Right lobe of liver (tissue), 6 donors: ENCODE data around the gene HOXB7. TPM values are rescaled to one million over a fixed set of nuclear protein-coding genes. Genes with fewer than 3 reads are reported as not detected.

Source experiments
- ATAC-seq, 4 donors: fragments of 200-7000 bp; cut with Tn5 transposase; one replicate each; pipeline ENCODE4 v1.9.1; 2020; ENCODE audit warnings: mild to moderate bottlenecking in 4 of 4, moderate library complexity in 4 of 4
- DNase-seq, 3 donors: peaks; one replicate each; pipeline ENCODE4 v3.0.0-alpha.2; 2020
- H3K27ac ChIP-seq, 3 donors: fragments of 200-600 bp; one replicate each; pipeline ENCODE4 v1.8.0; 2022
- H3K27me3 ChIP-seq, 2 donors: fragments of 200-600 bp; one replicate each; pipeline ENCODE4 v1.8.0; 2022
- H3K36me3 ChIP-seq, 4 donors: fragments of 200-600 bp; sonication (generic) in 1 of 4; one replicate each; pipeline versions ENCODE4 v1.5.1 to v1.8.0; 2017 to 2022; ENCODE audit warnings: control low read depth in 1 of 4
- H3K4me1 ChIP-seq, 4 donors: fragments of 200-600 bp; sonication (generic) in 1 of 4; one replicate each; pipeline versions ENCODE4 v1.5.1 to v1.8.0; 2017 to 2022; ENCODE audit warnings: control low read depth in 1 of 4
- H3K4me3 ChIP-seq, 3 donors: fragments of 200-600 bp; one replicate each; pipeline ENCODE4 v1.8.0; 2022
- H3K9me3 ChIP-seq, 4 donors: fragments of 200-600 bp; sonication (generic) in 1 of 4; one replicate each; pipeline versions ENCODE4 v1.5.1 to v1.8.0; 2017 to 2022; ENCODE audit warnings: control low read depth in 1 of 4
- POLR2A ChIP-seq: fragments of 450-650 bp; IDR thresholded peaks from one replicate; pipeline ENCODE4 v1.6.1; 2017; ENCODE audit warnings: antibody characterized with exemption, mild to moderate bottlenecking
- WGBS: methylation state at CpG from one replicate; pipeline ENCODE4 v1.1.6; 2018; ENCODE audit warnings: low coverage, low lambda C conversion rate; ENCODE audit not compliant: insufficient coverage; ENCODE audit errors: missing lambda C conversion rate; 5-methylcytosine and 5-hydroxymethylcytosine counted together
- intact Hi-C, 2 donors: fragments of 100-400 bp; cut with DNase I; formaldehyde crosslinking; loops; one replicate each; pipeline versions ENCODE4 v1.11.2 to v1.14.1; 2022
- total RNA-seq, 6 experiments: library from RNA; depleted of rRNA in 2 of 6; stranded (reverse); fragments of >200 nt in 2 of 6; fragmentation: NEBNext Ultra II Directional in 3 of 6; extraction: Animal tissue kit (Norgen Biotek cat#: 25700) in 3 of 6; gene quantifications; one replicate each; pipeline versions ENCODE4 v1.1.0 to v1.2.4, GENCODE V29; 2016 to 2023
- TF ChIP-seq, protein P1 (sequence below), 4 donors: fragments of 200-600 bp in 3 of 4; fragments of 450-650 bp in 1 of 4; IDR thresholded peaks; one replicate each; pipeline versions ENCODE4 v1.5.1 to v1.8.0; 2016 to 2022; ENCODE audit warnings: antibody characterized with exemption in 4 of 4, mild to moderate bottlenecking in 2 of 4
- donor health status: DM: no; HTN: yes; CAD: no.
- donor health status: DM: no; HTN: no; CAD: no.
- donor health status: DM: no; HTN: no; CAD: no.
- donor health status: DM: no; HTN: yes; CAD: no.
- donor health status: DM: no; HTN: yes; CAD: no.

HOXB7 gene
- total RNA-seq, 6 experiments from 2014 or later: 0.16 to 0.79 (median 0.30) TPM; not detected in 2

DNA sequence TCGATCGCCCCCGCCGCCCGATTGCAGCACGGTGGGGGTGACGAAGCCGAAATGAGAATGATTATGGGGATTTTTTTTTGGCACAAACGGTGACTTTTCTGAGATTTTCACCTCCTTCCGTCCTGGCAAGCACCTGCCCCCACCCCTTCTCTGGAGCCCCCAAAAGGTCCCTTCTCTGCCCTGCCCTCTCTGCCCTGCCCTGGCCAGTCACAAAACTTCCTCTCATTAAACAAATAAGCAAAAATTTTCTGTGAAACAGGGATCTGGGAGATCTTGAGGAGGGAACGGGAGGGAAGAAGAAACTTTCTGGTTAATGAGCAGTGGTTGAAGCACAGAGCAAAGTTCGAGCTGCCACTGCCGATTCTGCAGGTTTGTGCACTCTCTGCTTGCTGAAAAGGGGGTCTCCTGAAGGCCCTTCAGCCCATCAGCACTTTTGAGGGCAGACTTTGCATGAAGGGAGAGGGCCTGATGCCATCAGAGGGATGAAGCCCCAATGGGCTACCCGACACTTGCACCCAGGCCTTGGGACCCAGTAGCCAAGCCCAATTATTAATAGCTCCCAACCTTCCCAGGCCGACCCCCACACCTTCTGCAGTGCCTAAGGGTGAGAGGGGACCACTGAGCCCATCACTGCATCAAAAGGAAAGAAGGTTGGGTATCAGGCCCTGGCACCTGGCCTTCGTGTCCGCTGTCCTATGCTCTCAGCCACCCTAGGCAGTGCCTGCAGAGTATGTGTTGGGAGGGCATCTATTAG is 5.3 kb upstream of the HOXB7 start:
- Histone ChIP-seq H3K27me3 (peaks cover 22 to 81% of the 10 kb centered on the region in 2 donors), H3K27ac (no peak overlapping the region), H3K4me1 (peaks cover 0 to 4% (median under 1%) of the 10 kb centered on the region in 4 donors), H3K9me3 (no peaks in the 10 kb centered on the region), H3K36me3 (no peaks in the 10 kb centered on the region), H3K4me3 (no peak overlapping the region)
- DNase-seq: no peak
- ATAC-seq: no peak
- intact Hi-C loops: loop anchor here in 1 of 2 donors (10.0 kb wide), 1 partner anchor 271 kb away; no protein-coding TSS in a partner anchor
- 16% methylated on average over 15 of the region's 17 CpGs for WGBS
- TF ChIP-seq, protein P1, sequence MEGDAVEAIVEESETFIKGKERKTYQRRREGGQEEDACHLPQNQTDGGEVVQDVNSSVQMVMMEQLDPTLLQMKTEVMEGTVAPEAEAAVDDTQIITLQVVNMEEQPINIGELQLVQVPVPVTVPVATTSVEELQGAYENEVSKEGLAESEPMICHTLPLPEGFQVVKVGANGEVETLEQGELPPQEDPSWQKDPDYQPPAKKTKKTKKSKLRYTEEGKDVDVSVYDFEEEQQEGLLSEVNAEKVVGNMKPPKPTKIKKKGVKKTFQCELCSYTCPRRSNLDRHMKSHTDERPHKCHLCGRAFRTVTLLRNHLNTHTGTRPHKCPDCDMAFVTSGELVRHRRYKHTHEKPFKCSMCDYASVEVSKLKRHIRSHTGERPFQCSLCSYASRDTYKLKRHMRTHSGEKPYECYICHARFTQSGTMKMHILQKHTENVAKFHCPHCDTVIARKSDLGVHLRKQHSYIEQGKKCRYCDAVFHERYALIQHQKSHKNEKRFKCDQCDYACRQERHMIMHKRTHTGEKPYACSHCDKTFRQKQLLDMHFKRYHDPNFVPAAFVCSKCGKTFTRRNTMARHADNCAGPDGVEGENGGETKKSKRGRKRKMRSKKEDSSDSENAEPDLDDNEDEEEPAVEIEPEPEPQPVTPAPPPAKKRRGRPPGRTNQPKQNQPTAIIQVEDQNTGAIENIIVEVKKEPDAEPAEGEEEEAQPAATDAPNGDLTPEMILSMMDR (IDR thresholded peaks at IDR 0.05): no peak
- TF ChIP-seq POLR2A: no peak

DNA sequence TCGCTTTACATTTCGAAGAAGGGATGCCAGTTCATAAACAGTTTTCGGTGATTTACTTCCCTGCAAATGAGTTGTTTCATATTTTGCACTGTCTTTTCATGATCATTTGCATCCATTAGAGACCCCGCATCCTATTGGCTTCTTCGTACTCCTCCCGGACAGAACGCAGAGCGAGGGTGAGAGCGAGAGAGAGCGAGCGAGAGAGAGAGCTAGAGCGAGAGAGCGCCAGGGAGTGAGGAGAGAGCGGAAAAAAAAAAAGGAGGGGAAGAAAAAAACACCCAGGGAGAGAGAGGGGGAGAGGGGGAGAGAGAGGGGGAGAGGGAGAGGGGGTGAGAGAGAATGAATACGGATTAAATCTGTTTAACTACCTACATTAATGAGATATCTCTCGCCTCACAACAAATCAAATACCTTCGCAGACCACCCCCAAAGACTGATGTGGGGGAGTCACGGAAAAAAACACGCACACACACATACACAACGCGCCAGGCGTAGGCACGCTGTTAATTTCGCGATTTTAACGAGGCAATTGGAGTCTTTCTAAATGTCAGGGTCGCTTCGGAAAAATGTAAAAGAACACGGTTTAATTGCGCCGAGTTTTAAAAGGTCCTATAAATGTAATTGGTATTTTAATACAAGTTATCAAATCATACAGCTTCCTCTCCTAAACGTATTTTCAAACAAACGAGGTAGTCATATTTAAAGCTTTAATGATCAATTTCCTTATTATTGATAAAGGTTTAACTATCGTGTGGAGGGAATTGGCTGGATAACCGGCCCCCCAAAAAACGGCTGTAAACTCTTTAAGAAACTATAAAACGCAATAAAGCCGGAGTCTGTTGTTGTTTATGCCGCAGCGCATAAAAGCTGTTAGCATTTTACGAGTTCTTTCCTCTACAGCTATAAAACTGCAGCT is 4.5 kb upstream of the HOXB7 start, which contains the start of gene HOXB8:
TSS of gene HOXB8 (minus strand) at position 246 of the 916 bp plus-strand sequence. CDS start 588 bp downstream, outside the sequence.
- Histone ChIP-seq H3K9me3 (no peaks in the 10 kb centered on the region), H3K36me3 (no peaks in the 10 kb centered on the region), H3K27me3 (peaks cover 29 to 81% of the 10 kb centered on the region in 2 donors), H3K4me3 (no peak within 1 kb of the TSS), H3K4me1 (peaks cover 0 to 11% (median 2%) of the 10 kb centered on the region in 4 donors), H3K27ac (no peak within 1 kb of the TSS)
- intact Hi-C loops: loop anchor here in 1 of 2 donors (10.0 kb wide), 1 partner anchor 271 kb away; no protein-coding TSS in a partner anchor
- no peak for ATAC-seq
- DNase-seq: no peak
- WGBS: 9% methylated on average over 41 of the region's 41 CpGs
- TF ChIP-seq, protein P1 (IDR thresholded peaks at IDR 0.05): no peak
- no peak for TF ChIP-seq POLR2A

DNA sequence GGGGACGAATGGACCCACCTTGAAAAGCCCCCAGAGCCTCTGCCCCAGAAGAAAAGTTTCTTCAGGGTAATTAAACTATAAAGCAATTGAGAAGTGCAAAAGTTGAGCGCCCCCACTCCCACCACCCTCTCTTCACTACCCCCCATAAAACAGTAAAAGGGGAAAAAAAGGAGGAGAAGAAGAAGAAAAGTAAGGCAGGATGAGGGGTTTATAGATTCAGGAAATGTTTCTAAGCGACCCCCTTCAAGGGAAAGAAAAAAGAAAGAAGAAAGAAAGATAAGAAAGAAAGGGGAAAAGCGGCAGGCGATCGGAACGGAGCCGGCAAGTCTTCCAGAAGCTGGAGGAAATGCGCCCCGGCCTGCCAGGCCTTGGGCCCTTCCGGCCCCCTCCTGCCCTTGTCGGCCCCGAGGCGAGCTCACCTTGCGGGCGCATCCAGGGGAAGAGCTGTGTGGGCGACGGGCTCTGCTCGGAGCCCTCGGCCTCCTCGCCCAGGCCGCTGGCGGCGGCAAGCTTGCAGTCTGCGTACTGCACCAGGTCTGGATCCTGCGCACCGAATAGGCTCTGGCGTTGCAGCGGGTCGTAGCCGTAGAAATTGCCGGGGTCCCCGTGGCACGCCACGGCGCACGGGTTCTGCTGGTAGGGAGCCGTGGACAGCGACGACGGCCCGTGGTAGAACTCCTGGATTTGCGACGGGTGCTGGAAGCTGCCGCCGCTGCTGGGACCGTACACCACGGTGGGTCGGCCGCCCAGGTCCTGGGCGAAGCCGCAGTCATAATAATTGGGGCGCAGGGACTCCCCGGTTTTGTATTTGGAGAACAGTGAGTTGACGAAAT is 3.3 kb upstream of the HOXB7 start:
- no peak for TF ChIP-seq POLR2A
- TF ChIP-seq, protein P1 (IDR thresholded peaks at IDR 0.05): no peak
- no peak overlapping the region for H3K27ac ChIP-seq
- WGBS: 4% methylated on average over 27 of the region's 55 CpGs
- no peaks in the 10 kb centered on the region for H3K36me3 ChIP-seq
- no peak for DNase-seq
- H3K27me3 ChIP-seq: peaks cover 32 to 82% of the 10 kb centered on the region in 2 donors
- intact Hi-C loops: loop anchor here in 1 of 2 donors (10.0 kb wide), 1 partner anchor 269 kb away; no protein-coding TSS in a partner anchor
- no peak for ATAC-seq
- H3K4me1 ChIP-seq: peaks cover 0 to 13% (median 2%) of the 10 kb centered on the region in 4 donors
- no peaks in the 10 kb centered on the region for H3K9me3 ChIP-seq
- H3K4me3 ChIP-seq: no peak overlapping the region
